ENCODE results near the gene MIB1. TPM values are rescaled to one million over a fixed set of nuclear protein-coding genes. Genes with fewer than 3 reads are reported as not detected.
A peak's percentile ranks its signal among the peaks of the same experiment; 100 is the strongest.

Gene MIB1
- total and polyA plus RNA-seq, 9 donors = 24.4 to 58.9 (median 41.4) TPM

GRCh38 chr18:21830532-21830931 lies 89.9 kb downstream of the MIB1 start:
- H3K4me3 ChIP-seq (ENCODE audit: low read length) = peak overlapping the region; percentile 48
- no peaks in the 10 kb centered on the region for H3K27me3 ChIP-seq (ENCODE audit: control insufficient read depth, insufficient read depth, low read length)
- H3K9me3 ChIP-seq (replicated peaks; ENCODE audit: control insufficient read depth, low read depth, low read length) = no peaks in the 10 kb centered on the region
- no peak for DNase-seq
- H3K4me1 ChIP-seq (ENCODE audit: control insufficient read depth, insufficient read depth, low read length) = peaks cover 4% of the 10 kb centered on the region
- peak overlapping the region; percentile 72 for H3K27ac ChIP-seq (ENCODE audit: low read length)
- peaks cover 2% of the 10 kb centered on the region for H3K36me3 ChIP-seq (ENCODE audit: control insufficient read depth, insufficient read depth, low read length)
- 80% methylated on average over 2 of the region's 3 CpGs for WGBS (ENCODE audit: insufficient coverage)

DNA sequence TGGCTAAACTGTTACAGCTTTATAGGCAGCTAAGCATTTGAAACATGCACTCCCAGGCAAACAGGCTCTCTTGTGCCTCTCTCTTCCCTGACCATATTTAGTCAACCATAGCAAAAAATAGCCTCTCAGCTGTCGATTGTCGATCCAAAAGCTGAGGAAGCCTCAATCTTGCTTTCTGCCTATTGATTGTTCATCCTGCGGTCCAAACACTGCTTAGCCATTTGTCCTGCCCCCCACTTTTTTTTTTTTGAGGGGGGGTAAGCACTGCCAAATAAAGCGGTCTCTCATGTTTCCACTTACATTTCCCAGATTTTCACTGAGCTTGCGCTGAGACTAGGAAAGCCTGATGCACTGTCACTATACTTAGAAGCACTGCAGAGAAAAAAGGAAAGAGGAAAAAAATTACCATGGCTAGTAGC lies 90.8 kb downstream of the MIB1 start:
- DNase-seq = peak; percentile 93
- H3K36me3 ChIP-seq (ENCODE audit: control insufficient read depth, insufficient read depth, low read length) = no peaks in the 10 kb centered on the region
- no peak overlapping the region for H3K4me3 ChIP-seq (ENCODE audit: low read length)
- no peaks in the 10 kb centered on the region for H3K9me3 ChIP-seq (replicated peaks; ENCODE audit: control insufficient read depth, low read depth, low read length)
- no peaks in the 10 kb centered on the region for H3K27me3 ChIP-seq (ENCODE audit: control insufficient read depth, insufficient read depth, low read length)
- peaks cover 4% of the 10 kb centered on the region for H3K4me1 ChIP-seq (ENCODE audit: control insufficient read depth, insufficient read depth, low read length)
- peak overlapping the region; percentile 72 for H3K27ac ChIP-seq (ENCODE audit: low read length)
- WGBS (ENCODE audit: insufficient coverage) = 13% methylated on average over 2 of the region's 5 CpGs

- H3K9me3 ChIP-seq (replicated peaks; ENCODE audit: control insufficient read depth, low read depth, low read length) = no peaks in the 10 kb centered on the region
- peak; percentile 54 for DNase-seq
- H3K36me3 ChIP-seq (ENCODE audit: control insufficient read depth, insufficient read depth, low read length) = peaks cover 3% of the 10 kb centered on the region
- H3K27ac ChIP-seq (ENCODE audit: low read length) = peak overlapping the region; percentile 73
- H3K27me3 ChIP-seq (ENCODE audit: control insufficient read depth, insufficient read depth, low read length) = no peaks in the 10 kb centered on the region
- H3K4me3 ChIP-seq (ENCODE audit: low read length) = no peak overlapping the region
- H3K4me1 ChIP-seq (ENCODE audit: control insufficient read depth, insufficient read depth, low read length) = peaks cover 4% of the 10 kb centered on the region
- WGBS (ENCODE audit: insufficient coverage) = no CpG with 5 or more reads among the region's 4 CpGs
These were observed 93.2 kb downstream of the MIB1 start for GRCh38 chr18:21833604-21834298.

DNA sequence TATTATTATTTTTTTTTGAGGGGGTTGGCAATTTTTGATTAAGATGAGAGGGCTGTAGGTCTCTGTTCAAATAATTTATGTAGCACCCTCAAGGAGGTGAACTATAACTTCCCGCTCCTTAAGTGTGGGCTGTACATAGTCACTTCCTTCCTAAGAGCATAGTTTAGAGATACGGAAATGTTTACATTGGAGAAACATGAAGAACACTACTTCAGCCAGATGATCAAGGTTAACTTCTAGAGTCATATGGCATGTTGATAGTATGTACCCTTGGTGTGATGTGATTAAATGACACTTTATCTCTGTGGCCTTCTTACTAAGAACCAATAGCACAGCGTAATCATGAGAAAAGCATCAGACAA lies 93.7 kb downstream of the MIB1 start:
- Histone ChIP-seq H3K27ac (ENCODE audit: low read length) (peak overlapping the region; percentile 73), H3K36me3 (ENCODE audit: control insufficient read depth, insufficient read depth, low read length) (peaks cover 4% of the 10 kb centered on the region), H3K4me1 (ENCODE audit: control insufficient read depth, insufficient read depth, low read length) (peaks cover 4% of the 10 kb centered on the region), H3K4me3 (ENCODE audit: low read length) (no peak overlapping the region), H3K27me3 (ENCODE audit: control insufficient read depth, insufficient read depth, low read length) (no peaks in the 10 kb centered on the region), H3K9me3 (replicated peaks; ENCODE audit: control insufficient read depth, low read depth, low read length) (no peaks in the 10 kb centered on the region)
- DNase-seq = no peak
- no CpG with 5 or more reads among the region's 3 CpGs for whole genome bisulfite sequencing (ENCODE audit: insufficient coverage)

DNA sequence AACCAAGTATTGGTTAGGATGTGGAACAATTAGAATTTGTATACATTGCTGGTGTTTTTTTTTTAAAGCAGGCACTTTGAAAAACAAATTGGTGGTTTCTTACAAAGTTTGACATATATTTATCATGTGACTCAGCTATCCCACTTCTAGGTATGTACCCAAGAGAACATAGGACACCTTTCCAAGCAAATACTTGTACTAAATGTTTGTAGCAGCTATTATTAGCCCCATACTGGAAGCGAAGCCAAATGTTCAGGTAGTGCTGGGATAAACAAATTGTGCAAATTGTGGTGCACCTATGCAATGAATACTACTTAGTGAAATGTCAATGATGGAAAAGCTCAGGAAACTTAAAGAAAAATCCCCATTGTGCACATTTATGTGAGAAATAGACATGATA lies 101.0 kb downstream of the MIB1 start:
- peaks cover 21% of the 10 kb centered on the region for H3K36me3 ChIP-seq (ENCODE audit: control insufficient read depth, insufficient read depth, low read length)
- H3K4me1 ChIP-seq (ENCODE audit: control insufficient read depth, insufficient read depth, low read length) = no peaks in the 10 kb centered on the region
- no peaks in the 10 kb centered on the region for H3K27me3 ChIP-seq (ENCODE audit: control insufficient read depth, insufficient read depth, low read length)
- no peak for DNase-seq
- no peaks in the 10 kb centered on the region for H3K9me3 ChIP-seq (replicated peaks; ENCODE audit: control insufficient read depth, low read depth, low read length)
- WGBS (ENCODE audit: insufficient coverage) = no CpG with 5 or more reads among the region's 1 CpG
- H3K4me3 ChIP-seq (ENCODE audit: low read length) = no peak overlapping the region
- no peak overlapping the region for H3K27ac ChIP-seq (ENCODE audit: low read length)

GRCh38 chr18:21843341-21843740 lies 102.7 kb downstream of the MIB1 start:
- Histone ChIP-seq H3K27ac (ENCODE audit: low read length) (peak overlapping the region; percentile 60), H3K4me3 (ENCODE audit: low read length) (no peak overlapping the region), H3K4me1 (ENCODE audit: control insufficient read depth, insufficient read depth, low read length) (no peaks in the 10 kb centered on the region), H3K27me3 (ENCODE audit: control insufficient read depth, insufficient read depth, low read length) (no peaks in the 10 kb centered on the region), H3K9me3 (replicated peaks; ENCODE audit: control insufficient read depth, low read depth, low read length) (no peaks in the 10 kb centered on the region), H3K36me3 (ENCODE audit: control insufficient read depth, insufficient read depth, low read length) (peaks cover 27% of the 10 kb centered on the region)
- no peak for DNase-seq
- WGBS (ENCODE audit: insufficient coverage) = no CpG with 5 or more reads among the region's 2 CpGs

DNA sequence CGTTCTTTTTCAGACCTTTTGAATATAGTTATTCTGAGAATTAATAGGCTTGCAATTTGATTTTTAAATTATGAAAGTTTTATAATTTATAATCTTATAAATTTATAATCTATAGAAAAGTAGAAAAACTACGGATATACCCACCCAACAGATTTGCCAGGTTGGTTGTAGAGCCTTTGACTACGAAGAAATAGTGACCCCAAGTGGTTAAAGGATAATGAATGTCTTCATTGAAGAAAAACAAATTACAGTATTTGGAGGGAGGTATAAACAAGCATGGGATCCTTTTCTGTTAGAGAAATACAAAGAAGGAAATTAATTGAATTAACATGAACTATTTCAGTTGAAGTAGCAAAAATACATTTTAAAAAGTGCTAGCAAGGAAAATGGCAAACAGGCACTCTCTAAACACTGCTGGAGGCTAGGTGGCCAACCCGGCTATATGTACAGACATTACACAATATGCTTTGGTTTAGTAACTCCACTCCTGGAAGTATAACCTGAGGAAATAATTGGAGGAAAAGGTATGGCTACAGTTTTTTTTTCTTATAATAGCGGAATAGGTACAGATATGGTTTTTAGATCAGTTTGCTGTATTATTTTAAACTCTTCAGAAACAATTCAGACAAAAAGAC lies 110.9 kb downstream of the MIB1 start:
- DNase-seq = peak; percentile 44

DNA sequence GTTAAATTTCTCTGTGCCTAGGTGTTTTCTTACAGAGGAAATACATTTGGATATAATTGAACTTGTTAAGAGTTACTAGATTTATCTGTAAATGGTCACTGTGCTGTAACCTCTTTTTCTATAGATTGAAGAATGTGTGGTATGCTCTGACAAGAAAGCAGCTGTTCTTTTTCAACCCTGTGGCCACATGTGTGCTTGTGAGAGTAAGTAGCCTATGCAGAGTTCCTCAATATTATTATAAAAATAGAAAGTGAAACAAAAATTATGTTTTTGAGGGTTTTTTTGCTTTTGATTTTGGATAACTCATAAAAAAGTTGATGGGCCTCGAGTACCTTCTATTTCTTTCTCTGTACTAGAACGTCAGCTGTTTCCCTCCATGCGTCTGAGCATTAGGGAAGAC lies 112.4 kb downstream of the MIB1 start:
- peaks cover 8% of the 10 kb centered on the region for H3K36me3 ChIP-seq (ENCODE audit: control insufficient read depth, insufficient read depth, low read length)
- no peaks in the 10 kb centered on the region for H3K9me3 ChIP-seq (replicated peaks; ENCODE audit: control insufficient read depth, low read depth, low read length)
- peak overlapping the region; percentile 21 for H3K27ac ChIP-seq (ENCODE audit: low read length)
- no peaks in the 10 kb centered on the region for H3K27me3 ChIP-seq (ENCODE audit: control insufficient read depth, insufficient read depth, low read length)
- H3K4me3 ChIP-seq (ENCODE audit: low read length) = no peak overlapping the region
- WGBS (ENCODE audit: insufficient coverage) = no CpG with 5 or more reads among the region's 3 CpGs
- H3K4me1 ChIP-seq (ENCODE audit: control insufficient read depth, insufficient read depth, low read length) = peaks cover 4% of the 10 kb centered on the region
- DNase-seq = peak; percentile 39

More for the DNA sequence above, 110.9 kb downstream of the MIB1 start:
- no peak overlapping the region for H3K27ac ChIP-seq (ENCODE audit: low read length)
- no peaks in the 10 kb centered on the region for H3K9me3 ChIP-seq (replicated peaks; ENCODE audit: control insufficient read depth, low read depth, low read length)
- H3K4me3 ChIP-seq (ENCODE audit: low read length) = no peak overlapping the region
- H3K27me3 ChIP-seq (ENCODE audit: control insufficient read depth, insufficient read depth, low read length) = no peaks in the 10 kb centered on the region
- peaks cover 4% of the 10 kb centered on the region for H3K4me1 ChIP-seq (ENCODE audit: control insufficient read depth, insufficient read depth, low read length)
- no CpG with 5 or more reads among the region's 5 CpGs for WGBS (ENCODE audit: insufficient coverage)
- H3K36me3 ChIP-seq (ENCODE audit: control insufficient read depth, insufficient read depth, low read length) = peaks cover 15% of the 10 kb centered on the region

- Histone ChIP-seq H3K4me1 (ENCODE audit: control insufficient read depth, insufficient read depth, low read length) (peaks cover 4% of the 10 kb centered on the region), H3K9me3 (replicated peaks; ENCODE audit: control insufficient read depth, low read depth, low read length) (no peaks in the 10 kb centered on the region), H3K27ac (ENCODE audit: low read length) (no peak overlapping the region), H3K27me3 (ENCODE audit: control insufficient read depth, insufficient read depth, low read length) (no peaks in the 10 kb centered on the region), H3K4me3 (ENCODE audit: low read length) (no peak overlapping the region), H3K36me3 (ENCODE audit: control insufficient read depth, insufficient read depth, low read length) (peaks cover 9% of the 10 kb centered on the region)
- no peak for DNase-seq
- no CpG with 5 or more reads among the region's 6 CpGs for WGBS (ENCODE audit: insufficient coverage)
These were observed 113.4 kb downstream of the MIB1 start for GRCh38 chr18:21853775-21854552.

DNA sequence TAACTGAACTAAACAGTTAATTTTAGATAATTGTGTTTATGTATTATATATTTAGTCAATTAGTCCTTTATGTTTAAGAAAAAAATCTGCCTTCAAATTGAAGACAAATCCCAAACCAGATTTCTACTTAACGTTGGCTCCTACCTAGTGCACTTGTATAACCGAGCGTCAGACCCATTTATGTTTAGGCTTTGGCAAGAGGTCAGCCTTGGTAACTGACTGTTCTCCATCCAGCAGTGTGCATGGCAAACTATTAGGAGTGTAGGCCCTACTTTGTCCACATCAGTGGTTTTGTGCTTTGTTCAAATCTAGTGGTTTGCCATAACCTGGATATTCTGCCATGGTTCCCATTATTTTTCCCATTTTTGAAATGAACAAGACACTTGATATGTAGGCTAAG lies 114.8 kb downstream of the MIB1 start:
- DNase-seq = no peak
- Histone ChIP-seq H3K4me3 (ENCODE audit: low read length) (no peak overlapping the region), H3K9me3 (replicated peaks; ENCODE audit: control insufficient read depth, low read depth, low read length) (no peaks in the 10 kb centered on the region), H3K4me1 (ENCODE audit: control insufficient read depth, insufficient read depth, low read length) (peaks cover 4% of the 10 kb centered on the region), H3K36me3 (ENCODE audit: control insufficient read depth, insufficient read depth, low read length) (peaks cover 20% of the 10 kb centered on the region), H3K27me3 (ENCODE audit: control insufficient read depth, insufficient read depth, low read length) (no peaks in the 10 kb centered on the region), H3K27ac (ENCODE audit: low read length) (no peak overlapping the region)
- WGBS (ENCODE audit: insufficient coverage) = no CpG with 5 or more reads among the region's 3 CpGs

Measured in muscle of leg (tissue), 11 donors.